GM21528 (cell line): ENCODE measurements around the gene SPDEF.

Experiments
- ATAC-seq: cut with Tn5 transposase; IDR thresholded peaks from one replicate; pipeline ENCODE4 v1.9.1; 2021; ENCODE audit warnings: mild to moderate bottlenecking, moderate library complexity; ENCODE audit not compliant: unreplicated experiment, low FRiP score

SPDEF gene

GRCh38 chr6:34556031-34556471 lies at the start of gene SPDEF:
TSS of gene SPDEF (minus strand) at chr6:34556329. CDS start at chr6:34544455, 11,874 bp downstream.
- ATAC-seq, result no peak

- no peak for ATAC-seq
Observed at GRCh38 chr6:34603707-34604106, 47.6 kb upstream of the SPDEF start.

- ATAC-seq, result no peak
Observed at GRCh38 chr6:34602318-34603111, 46.4 kb upstream of the SPDEF start.

GRCh38 chr6:34601706-34602105 lies 45.6 kb upstream of the SPDEF start:
- ATAC-seq, result no peak

- ATAC-seq, result no peak
Observed at GRCh38 chr6:34600796-34601195, 44.7 kb upstream of the SPDEF start.

- no peak for ATAC-seq
Observed at GRCh38 chr6:34600101-34600500, 44.0 kb upstream of the SPDEF start.

GRCh38 chr6:34598712-34599111 lies 42.6 kb upstream of the SPDEF start:
- ATAC-seq, result no peak

GRCh38 chr6:34597605-34598353 lies 41.6 kb upstream of the SPDEF start:
- no peak for ATAC-seq

- ATAC-seq, result no peak
Observed at GRCh38 chr6:34596798-34597197, 40.7 kb upstream of the SPDEF start.

- ATAC-seq, result no peak
Observed at GRCh38 chr6:34595332-34596184, 39.4 kb upstream of the SPDEF start.

- ATAC-seq, result no peak
Observed at GRCh38 chr6:34593701-34594100, 37.6 kb upstream of the SPDEF start.

GRCh38 chr6:34592208-34592952 lies 36.3 kb upstream of the SPDEF start:
- ATAC-seq, result no peak

GRCh38 chr6:34589691-34590090 lies 33.6 kb upstream of the SPDEF start:
- no peak for ATAC-seq

- ATAC-seq, result no peak
Observed at GRCh38 chr6:34589140-34589539, 33.0 kb upstream of the SPDEF start.

- no peak for ATAC-seq
Observed at GRCh38 chr6:34587851-34588250, 31.7 kb upstream of the SPDEF start.

GRCh38 chr6:34587325-34587724 lies 31.2 kb upstream of the SPDEF start:
- no peak for ATAC-seq

- ATAC-seq, result no peak
Observed at GRCh38 chr6:34586327-34587040, 30.4 kb upstream of the SPDEF start.

- ATAC-seq, result no peak
Observed at GRCh38 chr6:34585512-34586061, 29.5 kb upstream of the SPDEF start.

- no peak for ATAC-seq
Observed at GRCh38 chr6:34585108-34585507, 29.0 kb upstream of the SPDEF start.
